ENCODE data around the gene ENTPD5.
"Not testable (repeated sequence)": the region's sequence is repeated elsewhere in the genome, so short reads cannot be mapped to it uniquely, and the experiment has no call there.

Gene ENTPD5

GRCh38 chr14:73943083-73943482 is 76.0 kb downstream of the ENTPD5 start:
- no peak for FAIRE-seq

GRCh38 chr14:73942180-73942579 is 76.9 kb downstream of the ENTPD5 start:
- FAIRE-seq: no peak

GRCh38 chr14:73937012-73937411 is 82.1 kb downstream of the ENTPD5 start:
- FAIRE-seq: no peak

- no peak for FAIRE-seq
Measured at GRCh38 chr14:73936548-73936947, 82.5 kb downstream of the ENTPD5 start.

- no peak for FAIRE-seq
Measured at GRCh38 chr14:73935666-73936065, 83.4 kb downstream of the ENTPD5 start.

- FAIRE-seq: no peak
Measured at GRCh38 chr14:73924337-73924736, 94.8 kb downstream of the ENTPD5 start.

GRCh38 chr14:73919457-73919856 is 99.6 kb downstream of the ENTPD5 start:
- not testable (repeated sequence) for FAIRE-seq

GRCh38 chr14:73916324-73916723 is 102.8 kb downstream of the ENTPD5 start:
- FAIRE-seq: no peak

GRCh38 chr14:73913256-73913655 is 105.8 kb downstream of the ENTPD5 start:
- no peak for FAIRE-seq

GRCh38 chr14:73909681-73910080 is 109.4 kb downstream of the ENTPD5 start:
- FAIRE-seq: no peak
